MCF 10A (cell line): ENCODE measurements around the gene LOX. TPM values are rescaled to one million over a fixed set of nuclear protein-coding genes. Genes with fewer than 3 reads are reported as not detected.

ENCODE experiments used
- BruUV-seq: library from RNA; stranded (reverse); fragments of 400-500 nt; replicated peaks from 2 replicates; lab custom pipeline; 2021; lab: Mats Ljungman, UMichigan
- CTCF ChIA-PET: fragments of 300-600 bp; sonication (Branson Sonifier 250); formaldehyde crosslinking; extraction: SDS; loops from one replicate; lab custom pipeline; 2021; ENCODE audit warnings: antibody characterized with exemption, inconsistent platforms; lab: Yijun Ruan, JAX
- POLR2A ChIA-PET: fragments of 300-600, 350-650 bp; sonication (Branson Sonifier 250); formaldehyde crosslinking; extraction: SDS; loops from one replicate; lab custom pipeline; 2020; ENCODE audit warnings: antibody characterized with exemption, inconsistent platforms; lab: Yijun Ruan, JAX
- DNase-seq: peaks from one replicate; pipeline ENCODE4 v3.0.0-alpha.2; 2018; ENCODE audit not compliant: unreplicated experiment
- H3K27ac Mint-ChIP-seq: one replicate; pipeline ENCODE4 v1.8.0; 2022; ENCODE audit warnings: mild to moderate bottlenecking, low read depth, mixed read lengths; ENCODE audit not compliant: unreplicated experiment
- H3K27me3 Mint-ChIP-seq: one replicate; pipeline ENCODE4 v1.8.0; 2022; ENCODE audit warnings: mixed read lengths; ENCODE audit not compliant: insufficient read depth, unreplicated experiment
- H3K36me3 Mint-ChIP-seq: one replicate; pipeline ENCODE4 v1.8.0; 2022; ENCODE audit warnings: mild to moderate bottlenecking, moderate library complexity, mixed read lengths; ENCODE audit not compliant: insufficient read depth, unreplicated experiment
- H3K4me1 Mint-ChIP-seq: one replicate; pipeline ENCODE4 v1.8.0; 2022; ENCODE audit warnings: mixed read lengths; ENCODE audit not compliant: insufficient read depth, unreplicated experiment
- H3K4me3 Mint-ChIP-seq: one replicate; pipeline ENCODE4 v1.8.0; 2022; ENCODE audit warnings: mild to moderate bottlenecking, moderate library complexity, mixed read lengths; ENCODE audit not compliant: unreplicated experiment
- H3K9me3 Mint-ChIP-seq: one replicate; pipeline ENCODE4 v1.8.0; 2022; ENCODE audit warnings: mixed read lengths; ENCODE audit not compliant: unreplicated experiment
- CTCF ChIP-seq: fragments of 200-600 bp; IDR thresholded peaks from one replicate; pipeline ENCODE4 v1.8.0; 2022; ENCODE audit warnings: antibody characterized with exemption, mild to moderate bottlenecking; ENCODE audit not compliant: unreplicated experiment
- intact Hi-C: fragments of 100-400 bp; cut with micrococcal nuclease; formaldehyde crosslinking; loops from 2 replicates; pipeline ENCODE4 v1.14.1; 2022
- total RNA-seq: library from RNA; stranded (reverse); gene quantifications from 2 replicates; pipeline ENCODE4 v1.2.3, GENCODE V29; 2022

Gene LOX
- total RNA-seq, 1 experiment from 2014 or later = 10.7 TPM

- intact Hi-C loops = no loop called here
- POLR2A ChIA-PET = no interaction called here
- DNase-seq = no peak
- no peak for TF ChIP-seq CTCF
- Mint-ChIP-seq H3K36me3 (peaks cover 34% of the 10 kb centered on the region), H3K9me3 (no peaks in the 10 kb centered on the region), H3K4me1 (peaks cover 1% of the 10 kb centered on the region), H3K4me3 (no peak overlapping the region), H3K27me3 (no peaks in the 10 kb centered on the region), H3K27ac (peak overlapping the region; percentile 10)
- BruUV-seq = no TSS peak
- CTCF ChIA-PET = no interaction called here
Observed at GRCh38 chr5:122067390-122067789, 10.7 kb downstream of the LOX start.

GRCh38 chr5:122064992-122065391, 13.1 kb downstream of the LOX start:
- H3K27me3 Mint-ChIP-seq = no peaks in the 10 kb centered on the region
- CTCF ChIA-PET = interaction anchor here (1.1 to 1.2 kb wide), 2 partner anchors 11 to 91 kb away, joined by 3 to 8 read pairs; no protein-coding TSS in a partner anchor
- H3K36me3 Mint-ChIP-seq = peaks cover 32% of the 10 kb centered on the region
- no peak for DNase-seq
- BruUV-seq = no TSS peak
- POLR2A ChIA-PET = interaction anchor here (1.0 to 1.3 kb wide), 2 partner anchors 8 to 51 kb away, joined by 5 read pairs; no protein-coding TSS in a partner anchor
- no peak overlapping the region for H3K27ac Mint-ChIP-seq
- H3K4me1 Mint-ChIP-seq = peaks cover 5% of the 10 kb centered on the region
- no peaks in the 10 kb centered on the region for H3K9me3 Mint-ChIP-seq
- intact Hi-C loops = no loop called here
- H3K4me3 Mint-ChIP-seq = no peak overlapping the region
- TF ChIP-seq CTCF = no peak

- Mint-ChIP-seq H3K27me3 (no peaks in the 10 kb centered on the region), H3K4me3 (no peak overlapping the region), H3K27ac (no peak overlapping the region), H3K36me3 (peaks cover 26% of the 10 kb centered on the region), H3K4me1 (peaks cover 5% of the 10 kb centered on the region), H3K9me3 (no peaks in the 10 kb centered on the region)
- CTCF ChIA-PET = interaction anchor here (1.0 to 1.5 kb wide), 3 partner anchors 13 to 93 kb away, joined by 3 to 10 read pairs (median 3); no protein-coding TSS in a partner anchor
- DNase-seq = no peak
- no peak for TF ChIP-seq CTCF
- no TSS peak for BruUV-seq
- intact Hi-C loops = no loop called here
- POLR2A ChIA-PET = interaction anchor here (0.6 to 4.0 kb wide), 4 partner anchors 10 to 1233 kb away, joined by 3 to 13 read pairs (median 3); no protein-coding TSS in a partner anchor
Observed at GRCh38 chr5:122063836-122064235, 14.2 kb downstream of the LOX start.

GRCh38 chr5:122062205-122062604, 15.9 kb downstream of the LOX start:
- TF ChIP-seq CTCF = no peak
- no peak overlapping the region for H3K27ac Mint-ChIP-seq
- H3K9me3 Mint-ChIP-seq = no peaks in the 10 kb centered on the region
- no peak overlapping the region for H3K4me3 Mint-ChIP-seq
- ChIA-PET POLR2A (interaction anchor here (0.6 to 4.0 kb wide), 5 partner anchors 9 to 1101 kb away, joined by 3 to 13 read pairs (median 3); partner anchors contain the start of gene SRFBP1), CTCF (interaction anchor here (0.7 to 3.9 kb wide), 4 partner anchors 14 to 1244 kb away, joined by 3 to 18 read pairs (median 7); no protein-coding TSS in a partner anchor)
- DNase-seq = no peak
- no peaks in the 10 kb centered on the region for H3K27me3 Mint-ChIP-seq
- BruUV-seq = no TSS peak
- peaks cover 5% of the 10 kb centered on the region for H3K4me1 Mint-ChIP-seq
- intact Hi-C loops = no loop called here
- H3K36me3 Mint-ChIP-seq = peaks cover 13% of the 10 kb centered on the region
